ENCODE results near the gene DUSP3.

GRCh38 chr17:43759836-43760235 is 18.9 kb downstream of the DUSP3 start:
- no peak for TF ChIP-seq POLR2A (IDR thresholded peaks at IDR 0.05)
- TF ChIP-seq, protein P1, sequence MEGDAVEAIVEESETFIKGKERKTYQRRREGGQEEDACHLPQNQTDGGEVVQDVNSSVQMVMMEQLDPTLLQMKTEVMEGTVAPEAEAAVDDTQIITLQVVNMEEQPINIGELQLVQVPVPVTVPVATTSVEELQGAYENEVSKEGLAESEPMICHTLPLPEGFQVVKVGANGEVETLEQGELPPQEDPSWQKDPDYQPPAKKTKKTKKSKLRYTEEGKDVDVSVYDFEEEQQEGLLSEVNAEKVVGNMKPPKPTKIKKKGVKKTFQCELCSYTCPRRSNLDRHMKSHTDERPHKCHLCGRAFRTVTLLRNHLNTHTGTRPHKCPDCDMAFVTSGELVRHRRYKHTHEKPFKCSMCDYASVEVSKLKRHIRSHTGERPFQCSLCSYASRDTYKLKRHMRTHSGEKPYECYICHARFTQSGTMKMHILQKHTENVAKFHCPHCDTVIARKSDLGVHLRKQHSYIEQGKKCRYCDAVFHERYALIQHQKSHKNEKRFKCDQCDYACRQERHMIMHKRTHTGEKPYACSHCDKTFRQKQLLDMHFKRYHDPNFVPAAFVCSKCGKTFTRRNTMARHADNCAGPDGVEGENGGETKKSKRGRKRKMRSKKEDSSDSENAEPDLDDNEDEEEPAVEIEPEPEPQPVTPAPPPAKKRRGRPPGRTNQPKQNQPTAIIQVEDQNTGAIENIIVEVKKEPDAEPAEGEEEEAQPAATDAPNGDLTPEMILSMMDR (IDR thresholded peaks at IDR 0.05), result no peak
- TF ChIP-seq POLR2AphosphoS5 (IDR thresholded peaks at IDR 0.05), result no peak
